ENCODE results near the gene STMN3.
"Not testable (repeated sequence)": the region's sequence is repeated elsewhere in the genome, so short reads cannot be mapped to it uniquely, and the experiment has no call there.

DNA sequence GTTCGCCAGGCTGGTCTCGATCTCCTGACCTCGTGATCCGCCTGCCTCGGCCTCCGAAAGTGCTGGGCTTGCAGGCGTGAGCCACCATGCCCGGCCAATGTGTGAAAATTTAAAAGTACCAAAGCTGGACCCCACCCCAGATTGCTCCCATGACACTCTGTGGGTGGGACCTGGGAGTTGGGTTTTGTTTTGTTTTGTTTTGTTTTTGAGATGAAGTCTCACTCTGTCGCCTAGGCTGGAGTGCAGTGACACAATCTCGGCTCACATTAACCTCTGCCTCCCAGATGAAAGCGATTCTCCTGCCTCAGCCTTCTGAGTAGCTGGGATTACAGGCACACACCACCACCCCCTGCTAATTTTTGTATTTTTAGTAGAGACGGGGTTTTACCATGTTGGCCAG is 18.5 kb upstream of the STMN3 start:
- TF ChIP-seq EZH2 (IDR thresholded peaks at IDR 0.05; ENCODE audit: insufficient read depth, poor library complexity, severe bottlenecking); EZH2phosphoT487 (IDR thresholded peaks at IDR 0.05; ENCODE audit: insufficient read depth, low read depth): not testable (repeated sequence)

All from GM23248 (cell line).